Fibroblast of lung (primary cell): ENCODE measurements around the gene C6orf15.

Source experiments
- CTCF ChIP-seq, 2 donors: IDR thresholded peaks in 1 of 2; conservative IDR thresholded peaks in 1 of 2; 1 replicate in 1 of 2; 2 replicates in 1 of 2; pipeline ENCODE4 v1.5.1; 2011 to 2012; ENCODE audit warnings: low read length in 2 of 2, control low read depth in 1 of 2, inconsistent platforms in 1 of 2, low read depth in 1 of 2, mild to moderate bottlenecking in 1 of 2
- EZH2 ChIP-seq: IDR thresholded peaks from 2 replicates; pipeline ENCODE4 v1.5.1; 2012; ENCODE audit warnings: low read length, control low read depth, mild to moderate bottlenecking; ENCODE audit errors: missing control alignments

GRCh38 chr6:31145386-31145785 lies 33.0 kb upstream of the C6orf15 start:
- TF ChIP-seq CTCF (conservative IDR thresholded peaks at IDR 0.05 in 1 of 2, IDR thresholded peaks at IDR 0.05 in 1 of 2; ENCODE audit: low read depth in 1 of 2, low read length in 2 of 2) (no peak), EZH2 (no peak)
